ENCODE data around the gene HIP1R.
A peak's percentile ranks its signal among the peaks of the same experiment; 100 is the strongest.

Gene HIP1R

DNA sequence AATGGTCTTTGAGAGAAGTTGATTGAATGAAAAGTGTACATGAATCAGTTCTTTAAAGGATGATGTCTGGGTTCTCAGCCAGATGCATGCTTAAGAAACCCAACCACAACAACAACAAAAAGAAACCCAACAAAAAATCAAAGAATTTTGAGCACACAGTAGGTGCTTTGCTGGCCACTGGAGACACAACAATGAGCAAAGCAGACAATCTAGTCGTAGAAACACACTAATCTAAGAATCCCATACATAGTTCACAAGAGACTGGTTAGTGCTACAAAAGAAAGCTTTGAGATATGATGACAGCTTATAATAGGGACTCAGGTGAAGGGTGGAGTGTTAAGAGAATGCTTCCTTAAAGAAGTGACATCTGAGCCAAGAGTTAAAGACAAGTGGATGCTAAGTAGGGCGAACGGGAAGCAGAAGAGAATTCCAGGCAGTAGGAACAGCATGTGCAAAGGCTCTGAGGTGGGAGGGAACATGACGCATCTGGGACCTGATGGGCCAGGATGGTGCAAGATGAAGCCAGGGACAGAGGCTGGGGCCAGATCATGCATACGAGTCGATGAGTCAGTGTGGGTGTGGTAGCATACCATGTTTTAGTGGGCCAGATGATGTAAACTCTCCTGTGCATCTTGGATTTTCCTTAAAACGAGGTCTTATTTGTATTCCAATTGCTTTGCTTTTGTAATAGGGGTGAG lies 4.6 kb upstream of the HIP1R start:
- DNase-seq, result no peak

DNA sequence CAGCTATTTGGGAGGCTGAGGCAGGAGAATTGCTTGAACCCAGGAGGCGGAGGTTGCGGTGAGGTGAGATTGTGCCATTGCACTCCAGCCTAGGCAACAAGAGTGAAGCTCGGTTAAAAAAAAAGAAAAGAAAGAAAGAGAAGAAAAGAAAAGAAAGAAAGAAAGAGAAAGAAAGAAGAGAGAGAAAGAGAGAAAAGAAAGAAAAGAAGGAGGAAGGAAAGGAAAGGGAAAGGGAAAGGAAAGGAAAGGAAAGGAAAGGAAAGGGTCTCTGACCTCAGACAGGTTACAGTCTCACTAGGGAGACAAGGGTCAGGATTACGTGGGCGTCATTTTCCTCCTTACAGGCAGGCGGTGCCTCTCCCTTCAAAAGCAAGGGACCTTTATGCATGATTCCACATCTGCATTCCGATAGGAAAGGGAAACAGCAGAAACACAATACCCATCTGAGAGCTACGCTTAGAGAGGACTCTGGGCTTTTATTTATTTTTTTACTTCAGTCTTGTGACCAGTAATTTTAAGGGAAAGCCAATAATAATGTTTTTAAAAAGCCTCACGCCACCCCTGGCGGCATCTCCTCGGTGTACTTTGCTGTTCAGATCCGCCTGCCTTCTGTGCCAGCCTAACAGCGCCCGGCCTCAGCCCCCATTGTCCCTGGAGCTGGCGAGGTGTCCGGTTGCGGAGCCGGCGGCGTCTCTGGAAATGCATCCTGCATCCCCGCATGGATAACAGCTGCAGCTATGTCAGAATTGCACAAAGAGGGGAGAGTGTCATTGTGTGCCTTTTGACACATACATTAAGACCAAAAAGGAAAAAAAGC lies 945 bp upstream of the HIP1R start:
- peak; percentile 90 for DNase-seq

DNA sequence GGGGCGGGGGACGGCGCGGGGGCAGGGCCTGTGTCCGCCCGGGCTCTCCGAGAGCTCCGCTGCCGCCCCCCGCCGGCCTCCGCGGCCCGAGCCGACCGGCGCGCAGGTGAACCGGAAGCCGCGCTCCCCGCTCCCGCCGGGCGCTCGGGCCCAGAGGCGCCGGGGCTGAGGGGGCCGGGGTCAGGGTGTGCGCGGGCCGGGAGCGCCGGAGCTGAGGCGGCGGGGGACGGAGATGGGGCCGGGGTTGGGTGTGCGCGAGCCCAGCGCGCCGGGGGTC lies 431 bp downstream of the HIP1R start:
- no peak for DNase-seq

- DNase-seq, result peak; percentile 79
Measured at GRCh38 chr12:122836027-122836921, 1.0 kb downstream of the HIP1R start.

- DNase-seq, result no peak
Measured at GRCh38 chr12:122837306-122838265, 2.3 kb downstream of the HIP1R start.

GRCh38 chr12:122838841-122839240 lies 3.6 kb downstream of the HIP1R start:
- DNase-seq, result no peak

DNA sequence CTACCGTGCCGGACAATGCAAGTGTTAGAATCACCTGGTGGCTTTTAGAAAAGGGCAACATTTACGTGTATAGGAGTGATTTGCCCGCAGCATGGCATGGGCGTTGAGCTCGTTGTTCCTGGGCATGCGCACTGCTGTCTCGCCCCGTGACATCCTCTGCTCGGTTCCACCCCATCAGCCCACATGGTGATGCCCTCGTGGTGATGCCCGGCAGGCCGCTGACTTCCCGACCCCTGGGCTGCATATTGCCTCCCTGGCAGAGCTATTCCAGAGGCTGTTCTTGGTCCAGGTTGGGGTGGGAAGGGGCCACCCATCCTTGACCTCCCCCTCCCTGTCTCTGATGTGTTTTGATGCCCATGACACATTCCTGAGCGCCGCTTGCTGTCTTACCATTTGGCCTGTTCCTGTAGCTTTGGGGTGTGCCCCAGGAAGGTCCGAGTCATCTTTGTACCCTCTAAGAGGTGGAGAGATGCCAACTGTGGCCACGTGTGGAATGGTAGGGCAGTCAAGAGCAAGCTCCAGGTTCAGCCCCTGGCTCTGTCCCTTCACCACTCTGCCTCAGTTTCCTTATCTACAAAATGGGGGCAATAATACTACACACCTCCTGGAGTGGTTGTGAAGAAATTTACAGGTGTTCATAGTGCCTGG lies 4.8 kb downstream of the HIP1R start:
- no peak for DNase-seq

DNA sequence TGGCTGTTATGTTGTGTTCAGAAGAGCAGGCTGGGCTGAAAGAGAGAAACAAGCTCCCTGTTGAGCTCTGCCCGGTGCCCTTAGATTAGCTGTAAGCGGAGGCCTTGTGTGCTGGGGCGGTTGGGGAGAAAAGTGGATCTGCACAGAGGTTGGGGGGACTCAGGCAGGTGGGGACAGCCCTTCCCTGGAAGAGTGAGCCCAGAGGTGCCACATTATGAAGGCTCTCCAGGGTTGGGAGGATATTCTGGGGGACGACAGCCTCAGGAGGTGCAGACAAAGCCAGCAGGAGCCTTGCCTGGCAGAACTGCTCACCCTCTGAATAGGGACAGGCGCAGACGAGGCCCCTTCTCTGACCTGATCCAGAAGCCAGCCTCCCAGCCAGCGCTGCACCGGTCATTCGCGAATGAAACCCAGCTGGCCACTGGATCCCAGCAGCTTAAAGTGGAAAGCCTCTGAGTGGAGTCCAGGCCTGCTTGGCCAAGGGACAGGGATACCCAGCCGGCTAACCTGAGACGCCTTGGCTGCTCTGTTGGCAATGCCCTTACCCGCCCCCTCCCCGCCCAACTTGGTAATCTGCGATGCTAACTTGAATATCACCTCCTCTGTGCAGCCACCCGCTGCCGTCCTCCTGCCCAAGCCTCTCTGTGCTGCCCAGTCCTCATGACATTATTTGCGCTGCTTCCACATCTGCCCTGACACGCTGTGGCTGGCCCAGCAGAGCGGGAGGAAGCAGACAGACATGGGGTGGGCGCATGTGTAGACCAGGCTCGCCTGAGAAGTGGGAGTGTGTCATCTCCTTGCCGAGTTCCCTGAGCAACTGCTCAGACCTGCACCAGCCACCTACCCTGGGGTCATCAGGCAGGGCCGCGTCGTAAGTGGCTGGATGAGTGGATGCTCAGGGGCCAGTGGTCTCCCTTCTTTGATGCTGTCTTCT lies 5.6 kb downstream of the HIP1R start:
- no peak for DNase-seq

DNA sequence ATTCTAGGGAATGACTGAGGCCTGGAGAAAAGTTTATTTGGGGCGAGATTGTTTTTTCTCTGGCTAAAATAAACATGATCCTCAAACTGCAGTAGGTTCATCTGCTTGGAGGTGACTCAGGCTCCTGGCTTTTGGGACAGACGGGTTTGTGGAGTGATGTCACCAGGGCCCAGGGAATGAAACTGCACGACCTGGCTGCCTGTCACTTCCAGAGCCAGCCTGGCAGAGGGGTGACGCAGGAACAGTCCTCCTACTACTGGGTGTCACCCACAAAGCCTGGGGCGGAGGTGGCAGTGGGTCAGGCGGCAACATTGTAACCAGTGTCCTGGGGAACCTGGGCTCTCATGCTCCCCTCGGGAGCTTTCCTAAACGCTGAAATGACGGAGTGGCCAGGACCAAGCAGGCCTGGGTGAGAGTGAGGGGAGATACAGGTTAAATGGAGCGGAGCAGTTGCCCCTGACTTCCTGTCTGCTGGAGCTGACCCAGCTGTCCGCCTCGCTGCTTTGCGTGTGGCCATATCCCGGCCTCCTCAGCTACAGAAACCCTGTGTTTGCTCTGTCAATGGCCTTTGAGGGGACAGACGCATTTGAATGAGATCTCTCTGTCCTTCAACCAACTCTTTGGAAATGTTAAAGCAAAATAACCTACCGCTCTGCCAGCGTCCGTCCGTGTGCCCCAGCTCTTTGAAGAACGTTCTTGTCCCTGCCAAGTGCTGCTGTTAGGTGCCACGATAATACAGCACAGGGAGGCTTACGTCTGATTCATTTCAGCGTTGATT lies 6.5 kb downstream of the HIP1R start:
- peak; percentile 58 for DNase-seq

DNA sequence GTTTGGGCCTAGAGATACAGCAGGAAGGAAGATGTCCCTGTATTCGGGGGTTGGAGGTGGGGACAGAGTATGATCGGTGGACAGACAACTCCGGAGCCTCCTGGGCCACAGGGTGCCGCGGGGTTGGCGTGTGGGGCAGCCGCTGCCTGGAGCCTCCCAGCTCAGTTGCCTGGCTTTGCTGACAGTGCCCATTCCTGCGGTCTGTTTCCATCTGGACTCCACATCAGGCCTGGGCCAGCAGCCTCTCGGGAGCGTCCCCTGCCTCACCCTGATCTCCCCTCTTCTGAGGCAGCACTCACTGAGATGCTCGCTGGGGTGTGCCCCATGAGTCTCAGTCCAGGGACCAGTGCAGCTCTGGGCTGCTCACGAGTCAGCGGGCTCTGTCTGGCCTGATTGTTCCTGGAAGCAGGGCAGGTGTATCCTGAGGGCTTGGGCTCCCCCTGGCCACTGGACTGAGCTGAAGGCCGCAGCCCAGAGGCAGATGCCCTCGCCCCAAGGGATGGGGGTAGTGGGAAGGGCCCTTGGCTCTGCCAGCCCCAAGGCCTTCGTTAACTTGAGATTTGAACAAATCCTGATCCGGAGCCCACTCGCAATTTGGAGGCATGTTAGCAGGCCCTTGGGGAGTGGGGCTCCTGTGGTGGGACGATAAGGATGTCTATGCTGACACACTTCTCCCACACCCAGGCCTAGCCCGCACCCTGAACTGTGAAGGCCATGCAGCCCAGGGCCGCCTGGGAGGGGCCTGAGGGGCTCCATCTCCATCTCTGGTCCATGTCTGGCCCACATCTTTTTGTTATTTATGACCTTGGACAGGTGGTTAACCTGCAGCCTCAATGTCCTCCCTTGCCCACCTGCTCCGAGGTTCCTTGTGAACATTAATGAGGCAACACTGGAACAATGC lies 7.5 kb downstream of the HIP1R start:
- no peak for DNase-seq

DNA sequence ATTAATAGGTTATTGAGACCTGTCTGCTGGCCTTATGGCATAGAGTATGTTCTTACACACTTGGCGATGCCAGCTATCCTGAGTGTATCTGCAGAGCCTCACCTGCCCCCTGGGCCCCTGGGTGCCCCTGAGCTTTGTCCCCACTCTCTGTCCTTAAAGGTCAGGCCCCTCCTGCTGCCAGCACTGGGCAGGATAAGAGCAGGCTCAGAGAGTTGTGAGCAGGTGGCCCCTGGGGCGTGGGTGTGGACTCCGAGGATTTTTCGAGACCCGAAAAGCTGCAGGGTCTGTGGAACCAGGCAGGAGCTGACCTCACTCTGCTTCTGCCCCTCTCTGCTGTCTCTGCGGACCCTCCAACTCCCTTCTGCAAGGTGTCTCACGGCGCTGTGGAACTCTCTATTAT lies 8.2 kb downstream of the HIP1R start:
- DNase-seq, result no peak

- no peak for DNase-seq
Measured at GRCh38 chr12:122844366-122844971, 9.2 kb downstream of the HIP1R start.

GRCh38 chr12:122845041-122845864 lies 10.0 kb downstream of the HIP1R start:
- DNase-seq, result no peak

GRCh38 chr12:122845865-122846621 lies 10.8 kb downstream of the HIP1R start:
- no peak for DNase-seq

- no peak for DNase-seq
Measured at GRCh38 chr12:122846622-122847515, 11.6 kb downstream of the HIP1R start.
